Stimulated activated CD8-positive, alpha-beta memory T cell treated with anti-CD3 and anti-CD28 coated beads, Interleukin-4, amount 100 ng/mL, for 24 hours (primary cell): ENCODE measurements around the gene LYRM2.

Source experiments
- DNase-seq: peaks from one replicate; pipeline ENCODE4 v3.0.0-alpha.2; 2020; ENCODE audit warnings: low read depth

The LYRM2 gene

GRCh38 chr6:89555031-89555430 lies 83.5 kb downstream of the LYRM2 start:
- DNase-seq, result no peak

GRCh38 chr6:89554106-89554505 lies 84.4 kb downstream of the LYRM2 start:
- no peak for DNase-seq

GRCh38 chr6:89553431-89553830 lies 85.1 kb downstream of the LYRM2 start:
- DNase-seq, result no peak

- no peak for DNase-seq
These were observed 91.3 kb downstream of the LYRM2 start for GRCh38 chr6:89547281-89547680.

GRCh38 chr6:89542866-89543265 lies 95.7 kb downstream of the LYRM2 start:
- DNase-seq, result no peak

GRCh38 chr6:89542081-89542857 lies 96.3 kb downstream of the LYRM2 start:
- no peak for DNase-seq

- no peak for DNase-seq
These were observed 98.8 kb downstream of the LYRM2 start for GRCh38 chr6:89539779-89540178.

GRCh38 chr6:89536231-89536630 lies 102.3 kb downstream of the LYRM2 start:
- no peak for DNase-seq

- DNase-seq, result no peak
These were observed 107.6 kb downstream of the LYRM2 start for GRCh38 chr6:89530982-89531381.

- DNase-seq, result no peak
These were observed 109.7 kb downstream of the LYRM2 start for GRCh38 chr6:89528866-89529265.

- DNase-seq, result no peak
These were observed 110.9 kb downstream of the LYRM2 start for GRCh38 chr6:89527634-89528033.

- no peak for DNase-seq
These were observed 112.0 kb downstream of the LYRM2 start for GRCh38 chr6:89526563-89526869.

GRCh38 chr6:89525786-89526562 lies 112.6 kb downstream of the LYRM2 start:
- no peak for DNase-seq

GRCh38 chr6:89522778-89523177 lies 115.8 kb downstream of the LYRM2 start:
- no peak for DNase-seq

- DNase-seq, result no peak
These were observed 117.8 kb downstream of the LYRM2 start for GRCh38 chr6:89520736-89521135.

GRCh38 chr6:89518352-89519055 lies 120.0 kb downstream of the LYRM2 start:
- DNase-seq, result no peak
